IMR-90 (cell line): ENCODE results near the gene TXNL4B. TPM values are rescaled to one million over a fixed set of nuclear protein-coding genes. Genes with fewer than 3 reads are reported as not detected.

Experiments
- ATAC-seq: fragments of 200-7000 bp; cut with Tn5 transposase; 2 replicates; pipeline ENCODE4 v1.9.1; 2020; ENCODE audit warnings: low read depth, mild to moderate bottlenecking, moderate library complexity
- BruUV-seq: library from RNA; stranded (reverse); fragments of 400-500 nt; replicated peaks from 2 replicates; lab custom pipeline; 2021; lab: Mats Ljungman, UMichigan
- CTCF ChIA-PET: fragments of 300-600 bp; formaldehyde crosslinking; extraction: SDS; loops from one replicate; lab custom pipeline; 2021; ENCODE audit warnings: antibody characterized with exemption; lab: Yijun Ruan, JAX
- POLR2A ChIA-PET: fragments of 300-600 bp; sonication (Branson Sonifier 250); formaldehyde crosslinking; loops from one replicate; lab custom pipeline; 2022; ENCODE audit warnings: antibody characterized with exemption; ENCODE audit not compliant: unreplicated experiment; lab: Charles Lee
- DNase-seq: peaks from one replicate; pipeline ENCODE4 v3.0.0; 2013
- H2AFZ ChIP-seq: replicated peaks from 2 replicates; pipeline ENCODE3; 2013; ENCODE audit warnings: low read length, mild to moderate bottlenecking; ENCODE audit not compliant: poor library complexity
- H2AK5ac ChIP-seq: 2 replicates; pipeline ENCODE4 v1.6.1; 2013; ENCODE audit warnings: low read depth, low read length, inconsistent platforms
- H2AK9ac ChIP-seq: replicated peaks from 2 replicates; pipeline ENCODE3; 2013; ENCODE audit warnings: mild to moderate bottlenecking, low read depth, low read length, moderate library complexity; ENCODE audit not compliant: poor library complexity
- H2BK120ac ChIP-seq: 2 replicates; pipeline ENCODE4 v1.6.1; 2013; ENCODE audit warnings: low read depth, low read length, inconsistent platforms
- H2BK15ac ChIP-seq: 3 replicates; pipeline ENCODE4 v1.6.1; 2013; ENCODE audit warnings: low read depth, low read length, inconsistent platforms
- H2BK20ac ChIP-seq: 2 replicates; pipeline ENCODE4 v1.6.1; 2013; ENCODE audit warnings: low read depth, mild to moderate bottlenecking, inconsistent platforms, low read length, moderate library complexity
- H2BK5ac ChIP-seq: 2 replicates; pipeline ENCODE4 v1.6.1; 2013; ENCODE audit warnings: mild to moderate bottlenecking, low read depth, low read length, inconsistent platforms; ENCODE audit not compliant: poor library complexity, severe bottlenecking
- H3K14ac ChIP-seq: replicated peaks from 2 replicates; pipeline ENCODE4 v1.6.1; 2013; ENCODE audit warnings: low read depth, low read length, inconsistent platforms
- H3K18ac ChIP-seq: 2 replicates; pipeline ENCODE4 v1.6.1; 2013; ENCODE audit warnings: low read depth, low read length, control low read depth
- H3K23ac ChIP-seq: 2 replicates; pipeline ENCODE4 v1.6.1; 2013; ENCODE audit warnings: low read depth, low read length, inconsistent platforms
- H3K27ac ChIP-seq: 2 replicates; pipeline ENCODE4 v1.5.1; 2013; ENCODE audit warnings: mild to moderate bottlenecking, control low read depth, low read length; ENCODE audit not compliant: insufficient read depth
- H3K27me3 ChIP-seq: 2 replicates; pipeline ENCODE4 v1.6.1; 2013; ENCODE audit warnings: low read length; ENCODE audit not compliant: control insufficient read depth, insufficient read depth
- H3K36me3 ChIP-seq: 2 replicates; pipeline ENCODE4 v1.6.1; 2013; ENCODE audit warnings: low read length, mixed read lengths; ENCODE audit not compliant: control insufficient read depth, insufficient read depth
- H3K4ac ChIP-seq: 2 replicates; pipeline ENCODE4 v1.6.1; 2013; ENCODE audit warnings: low read depth, low read length, inconsistent platforms
- H3K4me1 ChIP-seq: 2 replicates; pipeline ENCODE4 v1.6.1; 2013; ENCODE audit warnings: low read length, mixed read lengths; ENCODE audit not compliant: control insufficient read depth, insufficient read depth
- H3K4me2 ChIP-seq: 2 replicates; pipeline ENCODE4 v1.6.1; 2013; ENCODE audit warnings: low read depth, mild to moderate bottlenecking, control low read depth, low read length, moderate library complexity
- H3K4me3 ChIP-seq: 2 replicates; pipeline ENCODE4 v1.5.1; 2013; ENCODE audit warnings: low read depth, mild to moderate bottlenecking, control low read depth, low read length, moderate library complexity; ENCODE audit not compliant: insufficient read depth
- H3K56ac ChIP-seq: 2 replicates; pipeline ENCODE4 v1.6.1; 2013; ENCODE audit warnings: low read length, inconsistent platforms; ENCODE audit not compliant: insufficient read depth; ENCODE audit errors: extremely low read depth
- H3K79me1 ChIP-seq, 2 experiments: 2 replicates each; pipeline ENCODE4 v1.6.1; 2013; ENCODE audit warnings: low read length in 2 of 2, inconsistent platforms in 1 of 2, low read depth in 1 of 2
- H3K9ac ChIP-seq: 2 replicates; pipeline ENCODE4 v1.6.1; 2013; ENCODE audit warnings: low read depth, low read length, control low read depth
- H3K9me1 ChIP-seq: 2 replicates; pipeline ENCODE4 v1.6.1; 2013; ENCODE audit warnings: low read length, inconsistent platforms; ENCODE audit not compliant: insufficient read depth
- H3K9me3 ChIP-seq: 2 replicates; pipeline ENCODE4 v1.6.1; 2013; ENCODE audit warnings: low read length; ENCODE audit not compliant: control insufficient read depth, insufficient read depth
- H4K20me1 ChIP-seq: 2 replicates; pipeline ENCODE4 v1.6.1; 2013; ENCODE audit warnings: low read length, inconsistent platforms; ENCODE audit not compliant: insufficient read depth
- H4K5ac ChIP-seq: 2 replicates; pipeline ENCODE4 v1.6.1; 2013; ENCODE audit warnings: mild to moderate bottlenecking, low read depth, low read length, control low read depth
- H4K8ac ChIP-seq, 2 experiments: 2 replicates each; pipeline ENCODE4 v1.6.1; 2013; ENCODE audit warnings: low read depth in 2 of 2, low read length in 2 of 2, control low read depth in 1 of 2, inconsistent platforms in 1 of 2
- H4K91ac ChIP-seq: 2 replicates; pipeline ENCODE4 v1.6.1; 2013; ENCODE audit warnings: low read depth, low read length, inconsistent platforms; ENCODE audit not compliant: insufficient read depth
- BHLHE40 ChIP-seq: fragments of 150-350 bp; IDR thresholded peaks from 2 replicates; pipeline ENCODE4 v1.6.1; 2016; ENCODE audit warnings: mild to moderate bottlenecking, low read depth, low read length
- WGBS, 2 experiments: methylation state at CpG; one replicate each; pipeline versions ENCODE4 v1.1.5 to v1.1.7; 2013; ENCODE audit warnings: missing lambda C conversion rate in 2 of 2; ENCODE audit not compliant: insufficient read length in 1 of 2; ENCODE audit errors: extremely low coverage in 2 of 2; 5-methylcytosine and 5-hydroxymethylcytosine counted together
- dilution Hi-C: fragments of 300-500 bp; cut with HindIII; formaldehyde crosslinking; loops from one replicate; pipeline ENCODE4 v1.14.3; 2018; ENCODE audit warnings: low sequenced_read_pairs; ENCODE audit not compliant: unreplicated experiment
- in situ Hi-C: fragments of 300-500 bp; cut with MboI; formaldehyde crosslinking; loops from 3 replicates; pipeline ENCODE4 v1.14.3; 2019; ENCODE audit warnings: low sequenced_read_pairs, inconsistent platforms, mixed read lengths
- intact Hi-C: fragments of 100-400 bp; cut with micrococcal nuclease; formaldehyde crosslinking; loops from 2 replicates; pipeline ENCODE4 v1.10.0; 2022
- polyA plus RNA-seq, 3 experiments: library from polyadenylated mRNA; depleted of rRNA; stranded (reverse); fragments of >200 nt; gene quantifications; 2 replicates each; pipeline ENCODE4 v1.2.3, GENCODE V29; 2012; ENCODE audit warnings: low replicate concordance in 1 of 3
- total RNA-seq: library from RNA; depleted of rRNA; stranded (reverse); fragments of >200 nt; gene quantifications from 2 replicates; pipeline ENCODE4 v1.2.3, GENCODE V29; 2012

The TXNL4B gene
- total and polyA plus RNA-seq, 2 of the 4 experiments (the other 2 are of a cell fraction): 5.4 to 8.6 TPM

DNA sequence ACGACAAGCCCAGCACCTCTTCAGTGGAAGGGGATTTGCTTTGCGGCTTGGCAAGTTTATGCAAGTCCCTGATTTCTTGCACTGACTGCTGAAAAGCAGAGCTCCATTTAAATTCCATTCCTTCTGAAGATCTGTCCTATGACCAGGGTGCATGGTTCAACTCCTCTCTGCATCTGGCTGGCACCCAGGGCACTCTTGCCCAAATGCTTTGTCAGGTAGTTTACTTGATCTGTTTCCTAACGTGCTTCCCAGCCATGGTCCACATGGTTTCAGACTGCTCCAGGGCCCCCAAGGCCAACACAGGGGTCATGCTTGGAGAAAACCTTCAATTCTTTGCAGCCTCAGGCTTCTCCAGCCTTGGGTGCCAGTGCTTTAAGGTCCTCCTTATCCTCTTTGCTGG lies 50.4 kb downstream of the TXNL4B start:
- Histone ChIP-seq H3K4ac (no peak overlapping the region), H4K20me1 (no peaks in the 10 kb centered on the region), H3K4me3 (no peak overlapping the region), H2BK15ac (no peak overlapping the region), H4K8ac (no peak overlapping the region), H2BK120ac (no peak overlapping the region), H2AK5ac (no peak overlapping the region), H3K9ac (no peak overlapping the region), H2AFZ (no peak overlapping the region), H3K18ac (no peak overlapping the region), H4K91ac (no peak overlapping the region), H3K14ac (no peak overlapping the region), H3K23ac (no peak overlapping the region), H2AK9ac (peak overlapping the region; percentile 3), H2BK5ac (no peak overlapping the region), H4K5ac (no peak overlapping the region), H3K9me1 (no peaks in the 10 kb centered on the region), H2BK20ac (no peak overlapping the region), H3K79me1 (no peaks in the 10 kb centered on the region), H3K27ac (no peak overlapping the region), H3K36me3 (no peaks in the 10 kb centered on the region), H3K9me3 (no peaks in the 10 kb centered on the region), H3K56ac (no peak overlapping the region), H3K4me1 (no peaks in the 10 kb centered on the region), H3K4me2 (no peak overlapping the region), H3K27me3 (no peaks in the 10 kb centered on the region)
- ChIA-PET POLR2A (no interaction called here), CTCF (no interaction called here)
- intact Hi-C loops (no loop called here), in situ Hi-C loops (no loop called here), dilution Hi-C loops (no loop called here)
- ATAC-seq (no peak), DNase-seq (no peak)
- WGBS, 2 experiments: no CpG with 5 or more reads among the region's 3 CpGs
- no TSS peak for BruUV-seq
- no peak for TF ChIP-seq BHLHE40
